DMS53 treated with DMSO at 0.1 percent for 48 hours (cell line): ENCODE measurements around the gene PITPNC1.

Source experiments
- DNase-seq: peaks from one replicate; lab custom pipeline; 2025; ENCODE audit not compliant: unreplicated experiment; lab: John Stamatoyannopoulos, UW

The PITPNC1 gene

DNA sequence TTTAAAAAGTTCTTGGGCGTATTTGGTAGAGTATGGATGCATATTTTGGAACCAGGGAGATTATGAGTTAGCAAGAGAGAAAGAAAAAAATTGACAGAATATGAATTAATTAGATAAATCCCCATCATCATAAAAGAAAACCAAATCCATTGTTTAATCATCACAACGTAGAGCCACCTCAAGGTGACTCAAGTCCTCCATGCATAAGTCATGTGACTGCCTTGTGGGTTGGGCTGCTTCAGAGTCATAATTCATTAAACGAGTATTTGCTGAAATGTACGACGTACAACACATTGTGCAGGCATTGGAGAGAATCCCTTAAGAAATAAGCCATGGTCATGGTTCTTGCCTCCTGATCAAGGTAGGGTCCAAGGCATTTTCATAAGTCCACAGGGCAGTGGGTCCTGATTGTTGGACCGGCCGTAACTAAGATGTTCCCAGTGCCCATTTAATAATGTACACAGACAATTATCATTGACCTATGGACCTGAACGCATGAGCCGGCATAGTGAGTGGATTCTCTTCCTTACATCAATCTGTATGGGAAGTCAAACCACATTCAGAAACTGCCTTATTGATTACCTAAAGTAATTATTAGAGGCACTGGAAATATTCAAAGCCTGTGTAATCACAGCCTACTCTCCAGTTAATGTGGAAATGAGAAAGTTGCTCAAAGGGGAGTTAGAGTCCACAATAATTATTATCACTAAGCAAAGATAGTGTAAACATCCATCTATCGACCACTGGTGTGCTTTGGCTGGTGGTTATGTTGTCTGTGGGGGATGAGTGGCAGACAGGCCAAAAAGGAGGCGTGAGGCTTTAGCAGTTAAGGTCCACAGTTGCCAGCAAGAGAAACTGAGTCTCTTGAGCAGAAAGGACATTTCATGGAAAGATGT, 165.4 kb downstream of the PITPNC1 start:
- no peak for DNase-seq

DNA sequence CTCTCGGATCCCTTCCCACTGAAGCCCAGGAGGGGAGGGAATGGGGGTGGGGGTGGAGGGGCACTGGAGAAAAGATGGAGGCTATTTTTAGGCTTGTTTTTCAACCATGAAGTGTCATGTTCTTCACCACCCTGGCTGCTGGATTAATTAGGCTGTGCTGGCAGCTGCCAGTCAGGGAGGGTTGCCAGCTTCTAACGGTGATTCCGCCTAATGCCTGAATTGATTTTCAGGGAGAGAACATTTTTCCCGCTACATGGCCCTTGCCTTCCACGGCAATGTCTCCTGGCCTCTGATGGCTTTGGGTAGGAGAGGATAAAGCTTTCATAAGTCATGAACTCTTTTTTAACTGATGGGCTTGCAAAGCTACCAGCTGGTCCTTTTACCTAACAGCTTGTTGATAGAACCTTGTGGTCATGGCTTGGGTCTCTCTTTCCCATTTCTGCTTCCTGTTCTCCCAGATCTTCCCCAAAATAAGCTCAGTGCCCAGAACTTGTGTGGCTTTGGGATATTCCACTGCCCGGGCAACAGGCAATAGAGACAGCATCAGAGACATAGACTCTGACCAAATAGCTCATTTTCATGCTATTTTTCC, 167.4 kb downstream of the PITPNC1 start:
- no peak for DNase-seq

- no peak for DNase-seq
Measured at GRCh38 chr17:67546578-67547527, 169.8 kb downstream of the PITPNC1 start.

GRCh38 chr17:67548693-67549092, 171.6 kb downstream of the PITPNC1 start:
- DNase-seq: no peak

DNA sequence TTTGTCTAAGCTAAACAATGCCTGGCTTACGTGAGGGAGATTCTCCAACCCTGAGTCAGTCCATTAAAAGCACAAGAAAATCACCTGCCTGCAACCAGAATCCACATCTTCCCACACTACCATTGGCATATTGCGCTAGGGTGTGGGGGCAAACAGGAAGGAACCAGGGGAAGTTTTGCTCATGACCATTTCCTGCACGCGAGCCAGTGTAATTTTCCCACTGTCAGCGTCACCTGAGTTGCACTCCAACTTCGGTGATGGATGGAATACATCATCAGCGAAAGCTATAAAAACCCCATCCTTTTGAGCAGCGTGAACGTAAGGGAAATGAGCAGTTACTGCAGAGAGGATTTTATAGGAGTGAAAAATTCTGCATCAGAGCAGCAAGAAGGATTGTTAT, 172.7 kb downstream of the PITPNC1 start:
- no peak for DNase-seq

- DNase-seq: no peak
Measured at GRCh38 chr17:67554634-67555033, 177.6 kb downstream of the PITPNC1 start.

DNA sequence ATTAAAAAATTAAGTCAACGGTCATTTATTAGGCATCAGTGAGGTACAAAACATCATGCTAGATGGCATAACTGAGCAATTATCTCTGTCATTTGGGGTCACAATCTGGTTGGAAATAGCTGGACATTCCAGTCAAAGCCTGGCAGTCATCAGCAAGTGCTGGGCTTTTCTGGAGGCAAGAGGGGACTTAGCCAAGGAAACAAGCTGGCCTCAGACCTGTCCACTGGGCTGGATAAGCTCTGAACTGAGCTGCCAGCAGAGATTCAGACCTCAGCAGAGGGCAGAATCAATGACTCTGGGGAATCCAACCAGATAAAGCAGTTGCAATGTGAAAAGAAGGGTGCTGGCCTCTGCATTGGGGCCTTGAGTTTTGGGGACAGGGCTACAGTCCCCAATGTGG, 178.8 kb downstream of the PITPNC1 start:
- no peak for DNase-seq

- no peak for DNase-seq
Measured at GRCh38 chr17:67557052-67557845, 180.2 kb downstream of the PITPNC1 start.

GRCh38 chr17:67557921-67558320, 180.8 kb downstream of the PITPNC1 start:
- no peak for DNase-seq

DNA sequence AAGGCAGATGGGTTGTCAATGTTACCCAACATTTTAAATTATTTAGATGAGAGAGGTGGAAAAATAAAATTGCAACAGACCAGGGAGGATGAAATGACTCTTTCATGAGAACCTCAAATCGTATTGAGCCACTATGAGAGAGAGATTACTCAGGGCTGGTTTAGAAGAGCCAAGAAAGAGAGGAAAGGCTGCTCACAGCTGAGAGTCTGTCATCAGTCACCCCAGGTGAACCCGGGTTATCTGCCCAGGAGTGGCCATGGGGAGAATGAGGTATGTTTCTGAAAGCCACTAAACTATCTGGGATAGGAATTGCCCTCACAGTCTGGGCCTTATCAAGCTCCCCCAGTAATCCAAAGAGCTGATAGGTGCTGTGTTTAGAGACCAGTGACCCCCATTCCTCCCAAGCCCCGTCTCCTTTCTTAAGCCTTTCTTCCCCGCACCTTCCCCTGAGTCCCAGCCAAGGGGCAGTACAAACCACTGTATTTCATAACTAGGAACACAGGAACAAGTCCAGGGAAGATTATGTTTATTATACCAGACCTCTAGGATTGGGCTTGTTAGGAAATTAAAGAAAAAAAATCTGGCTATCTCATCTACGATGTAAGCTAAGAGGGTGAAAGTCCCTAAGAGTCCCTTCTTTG, 181.8 kb downstream of the PITPNC1 start:
- DNase-seq: no peak

DNA sequence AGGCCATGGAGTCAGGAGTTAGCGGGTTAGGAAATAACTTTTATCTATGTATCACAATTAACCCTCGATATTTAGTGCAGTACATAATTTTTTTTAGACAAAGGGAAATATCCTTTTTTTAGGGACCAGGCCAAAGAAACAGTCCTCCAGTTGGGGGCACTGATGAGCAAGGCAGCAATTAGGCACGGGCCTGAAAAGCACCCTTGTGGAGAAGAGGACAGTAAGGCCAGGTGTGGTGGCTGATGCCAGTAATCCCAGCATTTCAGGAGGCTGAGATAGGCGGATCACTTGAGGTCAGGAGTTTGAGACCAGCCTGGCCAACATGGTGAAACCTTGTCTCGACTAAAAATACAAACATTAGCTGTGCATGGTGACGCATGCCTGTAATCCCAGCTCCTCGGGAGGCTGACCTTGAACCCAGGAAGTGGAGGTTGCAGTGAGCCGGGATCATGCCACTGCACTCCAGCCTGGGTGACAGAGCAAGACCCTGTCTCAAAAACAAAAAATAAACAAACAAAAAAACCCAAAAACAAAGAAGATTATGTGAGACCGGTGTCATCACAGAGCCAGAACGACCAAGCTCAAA, 182.4 kb downstream of the PITPNC1 start:
- DNase-seq: no peak

DNA sequence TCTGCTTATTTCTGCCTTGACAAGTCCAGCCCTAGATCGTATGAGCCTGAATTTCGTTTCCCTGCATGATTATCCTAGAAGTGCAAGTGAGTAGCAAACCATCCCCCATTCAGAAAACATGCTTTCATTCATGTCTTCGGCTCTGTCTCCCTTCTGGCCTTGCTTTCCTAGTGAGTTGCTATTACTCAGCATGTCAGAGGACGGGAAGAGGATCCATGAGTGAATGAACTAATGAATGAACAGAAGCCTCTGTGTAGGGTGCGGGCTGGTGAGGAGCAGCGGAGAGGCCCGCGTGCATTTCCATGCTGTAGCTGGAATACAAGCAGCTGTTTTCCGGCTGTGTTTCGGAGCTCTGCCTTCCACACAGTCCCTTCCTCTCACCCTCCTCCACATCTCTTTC, 184.9 kb downstream of the PITPNC1 start:
- no peak for DNase-seq

DNA sequence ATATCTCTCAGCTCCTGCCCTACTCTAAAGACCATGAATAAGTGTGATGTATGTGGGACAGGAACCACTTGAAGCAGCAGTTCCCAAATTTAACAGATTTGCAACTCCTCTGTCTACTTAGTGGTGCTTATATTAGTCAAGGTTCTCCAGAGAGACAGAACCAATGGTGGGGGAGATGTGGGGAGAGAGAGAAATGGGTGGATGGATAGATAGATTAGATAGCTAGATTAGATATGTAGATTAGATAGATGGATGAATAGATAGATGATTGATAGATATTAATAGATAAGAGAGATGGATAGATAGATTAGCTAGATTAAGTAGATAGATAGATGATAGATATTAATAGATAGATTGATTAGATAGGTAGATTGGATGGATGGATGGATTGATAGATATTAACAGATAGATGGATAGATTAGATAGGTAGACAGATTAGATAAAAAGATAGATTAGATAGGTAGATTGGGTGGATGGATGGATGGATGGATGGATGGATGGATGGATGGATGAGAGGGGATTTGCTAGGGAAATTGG, 186.7 kb downstream of the PITPNC1 start:
- no peak for DNase-seq

DNA sequence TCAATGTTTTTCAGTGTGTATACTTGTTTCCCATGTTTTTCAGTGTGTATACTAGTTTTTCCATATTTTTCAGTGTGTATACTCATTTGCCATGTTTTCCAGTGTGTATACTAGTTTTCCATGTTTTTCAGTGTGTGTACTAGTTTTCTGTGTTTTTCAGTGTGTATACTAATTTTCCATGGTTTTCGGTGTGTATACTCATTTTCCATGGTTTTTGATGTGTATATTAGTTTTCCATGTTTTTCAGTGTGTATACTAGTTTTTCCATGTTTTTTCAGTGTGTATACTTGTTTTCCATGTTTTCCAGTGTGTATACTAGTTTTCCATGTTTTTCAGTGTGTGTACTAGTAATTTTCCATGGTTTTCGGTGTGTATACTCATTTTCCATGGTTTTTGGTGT, 188.0 kb downstream of the PITPNC1 start:
- DNase-seq: no peak

DNA sequence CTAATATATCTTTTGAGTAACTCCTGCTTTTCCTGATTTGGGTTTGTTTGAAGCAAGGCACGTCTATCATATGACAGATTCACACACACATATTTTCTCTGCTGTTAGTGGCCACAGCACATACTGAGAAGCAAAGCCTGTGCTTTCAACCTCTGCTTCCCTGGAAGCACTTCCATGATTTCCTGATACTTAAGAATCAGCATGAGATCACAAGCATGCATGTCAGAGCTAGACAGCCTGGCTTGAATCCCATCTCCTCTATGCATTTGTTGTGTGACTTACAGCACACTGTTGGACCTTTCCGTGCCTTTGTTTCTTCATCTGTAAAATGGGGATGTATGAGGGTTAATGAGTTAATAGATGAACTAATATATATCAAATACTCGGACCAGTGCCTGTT, 189.6 kb downstream of the PITPNC1 start:
- DNase-seq: no peak

DNA sequence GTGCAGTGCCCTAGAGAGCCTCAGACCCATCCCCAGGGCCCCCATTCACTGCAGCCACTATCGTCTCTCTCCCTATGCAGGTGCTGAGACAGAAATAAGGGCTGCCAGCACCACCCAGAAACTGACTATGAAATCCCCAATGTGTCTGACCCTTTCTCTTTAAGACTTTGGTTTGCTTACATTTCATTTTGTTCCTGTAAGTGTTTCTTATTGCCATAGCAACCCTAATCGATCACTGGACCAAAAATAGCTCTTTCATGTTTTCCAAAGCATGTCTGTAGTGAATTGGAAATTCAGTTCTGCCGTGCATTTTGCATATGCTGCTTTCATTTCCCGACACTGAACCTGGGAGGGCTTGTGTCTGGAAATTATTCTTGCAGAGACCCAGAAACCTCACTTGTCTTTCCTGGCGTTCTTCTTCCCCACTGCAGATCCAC, 192.0 kb downstream of the PITPNC1 start:
- no peak for DNase-seq

DNA sequence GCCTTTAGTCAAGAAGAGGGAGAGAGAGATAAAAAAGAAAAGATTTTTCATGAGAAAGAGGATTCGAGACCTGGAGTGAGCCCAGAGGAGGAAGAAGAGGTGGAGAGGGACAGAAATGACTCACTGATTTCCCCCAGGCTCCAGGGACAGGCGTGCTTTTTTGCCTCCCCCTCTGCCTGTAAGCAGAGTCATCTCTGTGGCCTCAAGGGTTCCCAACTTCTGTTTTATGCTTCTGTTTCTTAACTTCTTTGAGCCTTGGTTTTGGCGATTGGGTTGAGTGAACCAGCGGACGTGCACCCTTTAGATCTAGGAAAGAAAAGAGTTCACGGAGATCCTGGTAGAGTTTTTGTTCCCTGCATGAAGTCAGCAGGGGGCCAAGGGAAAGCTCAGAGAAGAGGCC, 192.8 kb downstream of the PITPNC1 start:
- no peak for DNase-seq

- no peak for DNase-seq
Measured at GRCh38 chr17:67570797-67571196, 193.7 kb downstream of the PITPNC1 start.

GRCh38 chr17:67571478-67571877, 194.4 kb downstream of the PITPNC1 start:
- DNase-seq: no peak
